Erythroblast (primary cell): ENCODE data around the gene RNF113B.

Source experiments
- GATA1 ChIP-seq: IDR thresholded peaks from 2 replicates; pipeline ENCODE4 v1.6.1; 2011; ENCODE audit warnings: low read depth, mild to moderate bottlenecking, control low read depth, low read length, moderate library complexity
- POLR2A ChIP-seq: IDR thresholded peaks from 2 replicates; pipeline ENCODE4 v1.6.1; 2011; ENCODE audit warnings: mild to moderate bottlenecking, low read length

- no peak for TF ChIP-seq POLR2A
- no peak for TF ChIP-seq GATA1
Observed at GRCh38 chr13:98182589-98182988, 5.5 kb upstream of the RNF113B start.
